Measurements from ENCODE around the gene CFAP73. TPM values are rescaled to one million over a fixed set of nuclear protein-coding genes. Genes with fewer than 3 reads are reported as not detected.

Gene CFAP73
- total and polyA plus RNA-seq, 10 donors: 0.64 to 0.71 (median 0.70) TPM; not detected in 7

- DNase-seq: no peak
- intact Hi-C loops (cut with DNase I; ENCODE audit: low total_unique reads): loop anchor here (5.0 to 10.0 kb wide), 2 partner anchors 65 to 113 kb away; no protein-coding TSS in a partner anchor
- no peaks in the 10 kb centered on the region for H3K9me3 ChIP-seq
- no peak overlapping the region for H3K4me3 ChIP-seq
- peaks cover 0 to 16% (median 6%) of the 10 kb centered on the region in 7 donors for H3K27me3 ChIP-seq (replicated peaks in 1 of 7)
- WGBS, 5 donors: 92 to 100% (median 94%) methylated on average over 1 to 7 of the region's 7 CpGs
- peaks cover 0 to 15% (median 4%) of the 10 kb centered on the region in 6 donors for H3K4me1 ChIP-seq
- TF ChIP-seq CTCF (IDR thresholded peaks at IDR 0.05 in 8 of 11, conservative IDR thresholded peaks at IDR 0.05 in 3 of 11): no peak
- peak in 1 of 3 donors; percentile 14 for TF ChIP-seq POLR2AphosphoS5 (IDR thresholded peaks at IDR 0.05)
- TF ChIP-seq POLR2A (IDR thresholded peaks at IDR 0.05): no peak
- no peak overlapping the region for H3K27ac ChIP-seq
- peaks cover 0 to 86% (median 76%) of the 10 kb centered on the region in 6 donors for H3K36me3 ChIP-seq
These were observed 10.4 kb downstream of the CFAP73 start for GRCh38 chr12:113159937-113160336.

GRCh38 chr12:113161415-113162016 lies 12.0 kb downstream of the CFAP73 start:
- no peaks in the 10 kb centered on the region for H3K9me3 ChIP-seq
- H3K4me1 ChIP-seq: no peaks in the 10 kb centered on the region
- H3K27me3 ChIP-seq (replicated peaks in 1 of 7): no peaks in the 10 kb centered on the region
- intact Hi-C loops (cut with DNase I; ENCODE audit: low total_unique reads): no loop called here
- no peak overlapping the region for H3K4me3 ChIP-seq
- no peak for TF ChIP-seq CTCF (IDR thresholded peaks at IDR 0.05 in 8 of 11, conservative IDR thresholded peaks at IDR 0.05 in 3 of 11)
- no peak for TF ChIP-seq POLR2AphosphoS5 (IDR thresholded peaks at IDR 0.05)
- TF ChIP-seq POLR2A (IDR thresholded peaks at IDR 0.05): no peak
- peaks cover 2 to 100% (median 92%) of the 10 kb centered on the region in 6 donors for H3K36me3 ChIP-seq
- no peak for DNase-seq
- H3K27ac ChIP-seq: no peak overlapping the region
- WGBS, 5 donors: 75 to 84% (median 79%) methylated on average over 22 to 26 of the region's 26 CpGs

- Histone ChIP-seq H3K27ac (no peak overlapping the region), H3K4me3 (no peak overlapping the region), H3K27me3 (replicated peaks in 1 of 7) (no peaks in the 10 kb centered on the region), H3K36me3 (peaks cover 2 to 100% (median 99%) of the 10 kb centered on the region in 6 donors), H3K9me3 (no peaks in the 10 kb centered on the region), H3K4me1 (no peaks in the 10 kb centered on the region)
- TF ChIP-seq POLR2AphosphoS5 (IDR thresholded peaks at IDR 0.05): no peak
- TF ChIP-seq POLR2A (IDR thresholded peaks at IDR 0.05): no peak
- TF ChIP-seq CTCF (IDR thresholded peaks at IDR 0.05 in 8 of 11, conservative IDR thresholded peaks at IDR 0.05 in 3 of 11): no peak
- WGBS, 5 donors: 90 to 96% (median 93%) methylated on average over 16 to 25 of the region's 25 CpGs
- intact Hi-C loops (cut with DNase I; ENCODE audit: low total_unique reads): no loop called here
- DNase-seq: no peak
These were observed 12.8 kb downstream of the CFAP73 start for GRCh38 chr12:113162102-113163029.

GRCh38 chr12:113163030-113163360 lies 13.5 kb downstream of the CFAP73 start:
- H3K4me3 ChIP-seq: no peak overlapping the region
- intact Hi-C loops (cut with DNase I; ENCODE audit: low total_unique reads): no loop called here
- H3K4me1 ChIP-seq: no peaks in the 10 kb centered on the region
- no peaks in the 10 kb centered on the region for H3K9me3 ChIP-seq
- 94 to 96% (median 95%) methylated on average over 11 to 12 of the region's 12 CpGs for WGBS, 5 donors
- peaks cover 3 to 100% (median 99%) of the 10 kb centered on the region in 6 donors for H3K36me3 ChIP-seq
- TF ChIP-seq POLR2A (IDR thresholded peaks at IDR 0.05) (no peak), POLR2AphosphoS5 (IDR thresholded peaks at IDR 0.05) (peak in 1 of 3 donors; percentile 11)
- DNase-seq: no peak
- no peak overlapping the region for H3K27ac ChIP-seq
- no peaks in the 10 kb centered on the region for H3K27me3 ChIP-seq (replicated peaks in 1 of 7)
